NT2/D1 (cell line): ENCODE measurements around the gene B3GALT6.

ENCODE experiments used
- SUZ12 ChIP-seq: IDR thresholded peaks from 2 replicates; pipeline ENCODE4 v1.6.1; 2011; ENCODE audit not compliant: insufficient read length, insufficient read depth; ENCODE audit errors: extremely low read depth
- YY1 ChIP-seq: IDR thresholded peaks from 2 replicates; pipeline ENCODE4 v1.6.1; 2011; ENCODE audit not compliant: insufficient read length, insufficient read depth
- ZNF274 ChIP-seq: IDR thresholded peaks from 2 replicates; pipeline ENCODE4 v1.6.1; 2011; ENCODE audit warnings: mild to moderate bottlenecking, low read depth, low read length

GRCh38 chr1:1256956-1257871 is 25.2 kb downstream of the B3GALT6 start:
- TF ChIP-seq ZNF274 (no peak), YY1 (no peak), SUZ12 (no peak)
